ENCODE data around the gene SSH2.
A peak's percentile ranks its signal among the peaks of the same experiment; 100 is the strongest.

The SSH2 gene

DNA sequence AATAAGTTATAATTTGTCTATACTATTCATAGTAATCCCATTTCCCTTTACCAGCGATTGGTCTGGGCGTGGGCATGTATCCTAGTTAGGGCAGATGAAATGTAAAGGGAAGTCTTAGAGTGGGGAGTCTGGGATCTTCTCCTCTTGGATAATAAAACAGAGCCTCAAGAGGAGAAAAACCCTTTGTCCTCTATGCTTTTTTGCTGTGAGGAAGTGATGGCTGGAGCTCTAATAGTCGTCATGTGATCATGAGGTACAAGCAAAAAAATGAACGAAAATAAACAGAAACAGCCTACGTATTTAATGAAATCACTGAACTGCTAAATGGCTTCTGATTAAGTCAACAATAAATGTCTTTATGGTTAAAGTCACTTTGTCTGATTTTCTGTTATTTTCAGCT is 38.2 kb upstream of the SSH2 start (continued):
- TF ChIP-seq PBX3 (CRISPR knock-in tag; IDR thresholded peaks at IDR 0.05) (no peak), ZNF157 (tag by site-specific recombination; IDR thresholded peaks at IDR 0.05) (no peak), ZNF776 (tag by site-specific recombination; IDR thresholded peaks at IDR 0.05; ENCODE audit: borderline replicate concordance) (no peak), SP7 (tag by site-specific recombination; IDR thresholded peaks at IDR 0.05) (no peak), GFI1B (tag by site-specific recombination; IDR thresholded peaks at IDR 0.05) (no peak)
- TF ChIP-seq, protein P1, sequence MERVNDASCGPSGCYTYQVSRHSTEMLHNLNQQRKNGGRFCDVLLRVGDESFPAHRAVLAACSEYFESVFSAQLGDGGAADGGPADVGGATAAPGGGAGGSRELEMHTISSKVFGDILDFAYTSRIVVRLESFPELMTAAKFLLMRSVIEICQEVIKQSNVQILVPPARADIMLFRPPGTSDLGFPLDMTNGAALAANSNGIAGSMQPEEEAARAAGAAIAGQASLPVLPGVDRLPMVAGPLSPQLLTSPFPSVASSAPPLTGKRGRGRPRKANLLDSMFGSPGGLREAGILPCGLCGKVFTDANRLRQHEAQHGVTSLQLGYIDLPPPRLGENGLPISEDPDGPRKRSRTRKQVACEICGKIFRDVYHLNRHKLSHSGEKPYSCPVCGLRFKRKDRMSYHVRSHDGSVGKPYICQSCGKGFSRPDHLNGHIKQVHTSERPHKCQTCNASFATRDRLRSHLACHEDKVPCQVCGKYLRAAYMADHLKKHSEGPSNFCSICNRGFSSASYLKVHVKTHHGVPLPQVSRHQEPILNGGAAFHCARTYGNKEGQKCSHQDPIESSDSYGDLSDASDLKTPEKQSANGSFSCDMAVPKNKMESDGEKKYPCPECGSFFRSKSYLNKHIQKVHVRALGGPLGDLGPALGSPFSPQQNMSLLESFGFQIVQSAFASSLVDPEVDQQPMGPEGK (tag by site-specific recombination; IDR thresholded peaks at IDR 0.05), result no peak

GRCh38 chr17:29962656-29963055 is 32.6 kb upstream of the SSH2 start:
- H3K4me3 ChIP-seq (ENCODE audit: low read depth, low read length), result no peak overlapping the region
- H3K4me1 ChIP-seq (ENCODE audit: control insufficient read depth, insufficient read depth, low read length), result no peaks in the 10 kb centered on the region
- H3K27ac ChIP-seq (ENCODE audit: extremely low read depth, low read depth, low read length), result no peak overlapping the region
- H3K36me3 ChIP-seq (ENCODE audit: control insufficient read depth in 2 of 2, insufficient read depth in 1 of 2, low read length in 2 of 2), result no peaks in the 10 kb centered on the region
- CTCF ChIA-PET, result interaction anchor here (0.7 to 1.7 kb wide), 6 partner anchors 17 to 154 kb away, joined by 3 to 5 read pairs (median 4); no protein-coding TSS in a partner anchor
- TF ChIP-seq PRDM1 (tag by site-specific recombination; IDR thresholded peaks at IDR 0.05) (peak; percentile 32; the same call in 1 of the 2 replicates), ZBTB17 (tag by site-specific recombination; IDR thresholded peaks at IDR 0.05) (no peak)
- POLR2A ChIA-PET, result no interaction called here
- H3K9me3 ChIP-seq (ENCODE audit: control insufficient read depth, insufficient read depth, low read depth, low read length), result no peaks in the 10 kb centered on the region

GRCh38 chr17:29959658-29960337 is 29.8 kb upstream of the SSH2 start:
- H3K27ac ChIP-seq (ENCODE audit: extremely low read depth, low read depth, low read length), result no peak overlapping the region
- H3K4me3 ChIP-seq (ENCODE audit: low read depth, low read length), result no peak overlapping the region
- H3K4me1 ChIP-seq (ENCODE audit: control insufficient read depth, insufficient read depth, low read length), result no peaks in the 10 kb centered on the region
- POLR2A ChIA-PET, result no interaction called here
- no peaks in the 10 kb centered on the region for H3K9me3 ChIP-seq (ENCODE audit: control insufficient read depth, insufficient read depth, low read depth, low read length)
- CTCF ChIA-PET, result interaction anchor here (0.9 to 1.5 kb wide), 5 partner anchors 14 to 320 kb away, joined by 3 to 4 read pairs (median 3); no protein-coding TSS in a partner anchor
- no peaks in the 10 kb centered on the region for H3K36me3 ChIP-seq (ENCODE audit: control insufficient read depth in 2 of 2, insufficient read depth in 1 of 2, low read length in 2 of 2)
- TF ChIP-seq ZBTB48 (tag by site-specific recombination; IDR thresholded peaks at IDR 0.05), result no peak

DNA sequence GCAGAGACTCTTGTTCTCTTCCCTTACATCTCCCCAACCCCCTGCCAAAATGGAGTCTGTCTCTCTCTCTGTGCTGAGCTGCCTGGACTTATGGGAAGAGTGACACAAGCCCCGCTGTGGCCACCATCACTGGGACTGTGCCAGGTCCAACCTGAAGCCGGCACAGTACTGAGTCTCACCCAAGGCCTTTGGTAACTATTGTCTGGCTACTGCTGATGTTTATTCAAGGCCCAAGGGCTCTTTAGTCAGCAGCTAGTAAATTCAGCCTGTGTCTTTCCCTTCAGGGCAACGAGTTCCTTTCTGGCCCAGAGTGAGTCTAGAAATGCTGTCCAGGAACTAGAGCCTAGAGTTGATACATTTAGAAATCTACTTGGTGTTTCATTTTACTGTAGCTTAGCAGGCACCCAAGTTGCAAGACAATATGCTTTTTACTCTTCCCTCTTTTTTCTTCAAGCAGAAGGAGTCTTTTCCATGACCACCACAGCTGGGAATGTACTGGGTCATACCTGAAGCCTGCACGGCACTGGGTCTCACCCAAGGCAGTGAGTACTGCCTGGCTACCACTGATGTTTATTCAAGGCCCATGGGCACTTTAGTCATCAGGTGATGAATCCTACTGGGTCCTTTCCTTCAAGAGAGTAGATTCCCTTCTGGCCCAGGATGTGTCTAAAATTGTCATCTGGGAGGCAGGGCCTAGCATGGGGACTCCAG is 29.1 kb upstream of the SSH2 start:
- no peaks in the 10 kb centered on the region for H3K36me3 ChIP-seq (ENCODE audit: control insufficient read depth in 2 of 2, insufficient read depth in 1 of 2, low read length in 2 of 2)
- TF ChIP-seq ZNF121 (tag by site-specific recombination; IDR thresholded peaks at IDR 0.05) (no peak), ZSCAN18 (tag by site-specific recombination; IDR thresholded peaks at IDR 0.05) (no peak), KLF16 (tag by site-specific recombination; IDR thresholded peaks at IDR 0.05) (no peak), ZNF560 (tag by site-specific recombination; IDR thresholded peaks at IDR 0.05; ENCODE audit: borderline replicate concordance) (no peak), ZBTB6 (tag by site-specific recombination; IDR thresholded peaks at IDR 0.05) (no peak), ZNF621 (tag by site-specific recombination; IDR thresholded peaks at IDR 0.05) (no peak), ZNF623 (tag by site-specific recombination; IDR thresholded peaks at IDR 0.05) (no peak), ZNF600 (tag by site-specific recombination; IDR thresholded peaks at IDR 0.05) (no peak), ZNF624 (tag by site-specific recombination; IDR thresholded peaks at IDR 0.05) (no peak), YY1 (tag by site-specific recombination; IDR thresholded peaks at IDR 0.05) (no peak), ZNF404 (tag by site-specific recombination; IDR thresholded peaks at IDR 0.05) (no peak), SP7 (tag by site-specific recombination; IDR thresholded peaks at IDR 0.05) (no peak), ZNF18 (tag by site-specific recombination; IDR thresholded peaks at IDR 0.05) (no peak)

More for the DNA sequence above, 29.1 kb upstream of the SSH2 start:
- ChIA-PET POLR2A (no interaction called here), CTCF (interaction anchor here (0.5 to 1.5 kb wide), 5 partner anchors 13 to 585 kb away, joined by 3 to 4 read pairs (median 3); no protein-coding TSS in a partner anchor)
- no peaks in the 10 kb centered on the region for H3K9me3 ChIP-seq (ENCODE audit: control insufficient read depth, insufficient read depth, low read depth, low read length)
- H3K4me1 ChIP-seq (ENCODE audit: control insufficient read depth, insufficient read depth, low read length), result no peaks in the 10 kb centered on the region
- no peak overlapping the region for H3K4me3 ChIP-seq (ENCODE audit: low read depth, low read length)
- no peak overlapping the region for H3K27ac ChIP-seq (ENCODE audit: extremely low read depth, low read depth, low read length)

Data from HEK293 (cell line).